Heart right ventricle (tissue), 16 donors: ENCODE results near the gene MYL9. TPM values are rescaled to one million over a fixed set of nuclear protein-coding genes. Genes with fewer than 3 reads are reported as not detected.

Experiments used
- ATAC-seq, 8 donors: fragments of 200-7000 bp; cut with Tn5 transposase; one replicate each; pipeline ENCODE4 v1.9.1; 2020; ENCODE audit warnings: mild to moderate bottlenecking in 8 of 8, moderate library complexity in 8 of 8, moderate number of reproducible peaks in 1 of 8
- DNase-seq, 2 donors: peaks; one replicate each; pipeline ENCODE4 v3.0.0-alpha.2; 2020
- H3K27ac ChIP-seq, 10 donors: fragments of 200-600 bp; sonication (generic) in 2 of 10; one replicate each; pipeline versions ENCODE4 v1.5.0 to v1.8.0; 2020 to 2022; ENCODE audit warnings: mild to moderate bottlenecking in 3 of 10
- H3K27me3 ChIP-seq, 7 donors: fragments of 200-600 bp; one replicate each; pipeline ENCODE4 v1.8.0; 2021 to 2022; ENCODE audit warnings: mild to moderate bottlenecking in 2 of 7
- H3K36me3 ChIP-seq, 9 donors: fragments of 200-600 bp; sonication (generic) in 1 of 9; one replicate each; pipeline versions ENCODE4 v1.5.0 to v1.8.0; 2020 to 2022; ENCODE audit warnings: mild to moderate bottlenecking in 2 of 9
- H3K4me1 ChIP-seq, 9 donors: fragments of 200-600 bp; sonication (generic) in 1 of 9; one replicate each; pipeline versions ENCODE4 v1.5.0 to v1.8.0; 2020 to 2022; ENCODE audit warnings: mild to moderate bottlenecking in 4 of 9
- H3K4me3 ChIP-seq, 10 donors: fragments of 200-600 bp; sonication (generic) in 2 of 10; one replicate each; pipeline versions ENCODE4 v1.5.0 to v1.8.0; 2020 to 2022; ENCODE audit warnings: mild to moderate bottlenecking in 7 of 10, moderate library complexity in 2 of 10
- H3K9me3 ChIP-seq, 11 donors: fragments of 200-600 bp in 10 of 11; sonication (generic) in 2 of 11; one replicate each; pipeline versions ENCODE4 v1.5.0 to v1.8.0; 2013 to 2022; ENCODE audit warnings: mild to moderate bottlenecking in 2 of 11, control low read depth in 1 of 11, moderate library complexity in 1 of 11
- WGBS, 2 donors: extraction: QIAGEN DNeasy Blood & Tissue Kit; methylation state at CpG; one replicate each; pipeline ENCODE4 v1.1.7; 2013; ENCODE audit warnings: inconsistent platforms in 1 of 2; 5-methylcytosine and 5-hydroxymethylcytosine counted together
- intact Hi-C, 10 donors: fragments of 100-400 bp; cut with DNase I; formaldehyde crosslinking; loops; one replicate each; pipeline versions ENCODE4 v1.11.1 to v1.14.2; 2022
- polyA plus RNA-seq, 2 donors: library from polyadenylated mRNA; stranded (reverse); fragments of 200-250 nt; gene quantifications; one replicate each; pipeline ENCODE4 v1.2.3, GENCODE V29; 2013
- total RNA-seq, 10 donors: library from RNA; stranded (reverse); fragmentation: NEBNext Ultra II Directional in 3 of 10; extraction: Animal tissue kit (Norgen Biotek cat#: 25700) in 3 of 10; gene quantifications; one replicate each; pipeline versions ENCODE4 v1.2.1 to v1.2.4, GENCODE V29; 2021 to 2023
- TF ChIP-seq, protein P1 (sequence below), 9 donors: fragments of 200-600 bp; sonication (generic) in 2 of 9; IDR thresholded peaks; one replicate each; pipeline versions ENCODE4 v1.5.0 to v1.8.0; 2021 to 2022; ENCODE audit warnings: antibody characterized with exemption in 9 of 9, mild to moderate bottlenecking in 5 of 9, moderate library complexity in 1 of 9
- donor health status: Arrhythmogenic right ventricular cardiomyopathy.
- donor health status: ischemic (EF 13 %, LVEDD 7.1; RV severe dilation, severe dysfunction).
- donor health status: healthy with polysubstance abuse.
- donor health status: DM: no; HTN: yes; CAD: no.
- donor health status: DM: no; HTN: no; CAD: no.
- donor health status: ischemic (EF 25% LVEDD 6.9; RV normal size, moderate dysfunction).
- donor health status: ischemic (EF 25% LVEDD 5.7; RV mildly dilated, moderate dysfunction).
- donor health status: healthy.
- donor health status: DM: yes; HTN: yes; CAD: no.
- donor health status: Ischemic cardiomyopathy.
- donor health status: ischemic (EF 35%, LVEDD 5.7; RV mildly dilated, moderate dysfunction).
- donor health status: nonischemic (EF 11% LVEDD 7.7; RV severe dilation, severe dysfunction).
- donor health status: DM: yes; HTN: yes; CAD: no.
- donor health status: PGD.
- donor health status: ischemic (EF 29% LVEDD 5.4; RV normal size, mild dysfunction).
- donor health status: nonischemic (EF 23%, LVEDD 6.1; RV moderate dilation, normal function).

MYL9 gene
- total and polyA plus RNA-seq, 12 donors = 755 to 2,519 (median 1,868) TPM

- intact Hi-C loops = loop anchor here in 6 of 10 donors (5.0 to 10.0 kb wide), 3 partner anchors 47 to 82 kb away; no protein-coding TSS in a partner anchor
- H3K4me3 ChIP-seq = peak overlapping the region in 9 of 10 donors; percentile 75 to 99 (median 94)
- H3K9me3 ChIP-seq = no peaks in the 10 kb centered on the region
- ATAC-seq = peak in 6 of 8 donors; percentile 7 to 25 (median 20)
- peaks cover 0 to 48% (median 38%) of the 10 kb centered on the region in 9 donors for H3K36me3 ChIP-seq
- TF ChIP-seq, protein P1, sequence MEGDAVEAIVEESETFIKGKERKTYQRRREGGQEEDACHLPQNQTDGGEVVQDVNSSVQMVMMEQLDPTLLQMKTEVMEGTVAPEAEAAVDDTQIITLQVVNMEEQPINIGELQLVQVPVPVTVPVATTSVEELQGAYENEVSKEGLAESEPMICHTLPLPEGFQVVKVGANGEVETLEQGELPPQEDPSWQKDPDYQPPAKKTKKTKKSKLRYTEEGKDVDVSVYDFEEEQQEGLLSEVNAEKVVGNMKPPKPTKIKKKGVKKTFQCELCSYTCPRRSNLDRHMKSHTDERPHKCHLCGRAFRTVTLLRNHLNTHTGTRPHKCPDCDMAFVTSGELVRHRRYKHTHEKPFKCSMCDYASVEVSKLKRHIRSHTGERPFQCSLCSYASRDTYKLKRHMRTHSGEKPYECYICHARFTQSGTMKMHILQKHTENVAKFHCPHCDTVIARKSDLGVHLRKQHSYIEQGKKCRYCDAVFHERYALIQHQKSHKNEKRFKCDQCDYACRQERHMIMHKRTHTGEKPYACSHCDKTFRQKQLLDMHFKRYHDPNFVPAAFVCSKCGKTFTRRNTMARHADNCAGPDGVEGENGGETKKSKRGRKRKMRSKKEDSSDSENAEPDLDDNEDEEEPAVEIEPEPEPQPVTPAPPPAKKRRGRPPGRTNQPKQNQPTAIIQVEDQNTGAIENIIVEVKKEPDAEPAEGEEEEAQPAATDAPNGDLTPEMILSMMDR (IDR thresholded peaks at IDR 0.05) = no peak
- DNase-seq = peak; percentile 61 to 78
- WGBS, 2 donors = 47 to 62% methylated on average over 15 of the region's 15 CpGs
- peaks cover 8 to 88% (median 53%) of the 10 kb centered on the region in 9 donors for H3K4me1 ChIP-seq
- peak overlapping the region; percentile 91 to 100 (median 98) for H3K27ac ChIP-seq
- no peaks in the 10 kb centered on the region for H3K27me3 ChIP-seq
Measured at GRCh38 chr20:36544134-36545018, 3.1 kb downstream of the MYL9 start.

GRCh38 chr20:36546111-36546736, 4.9 kb downstream of the MYL9 start:
- TF ChIP-seq, protein P1 (IDR thresholded peaks at IDR 0.05) = no peak
- Histone ChIP-seq H3K27me3 (no peaks in the 10 kb centered on the region), H3K27ac (peak overlapping the region in 5 of 10 donors; percentile 15 to 48 (median 23)), H3K4me3 (no peak overlapping the region), H3K4me1 (peaks cover 10 to 91% (median 56%) of the 10 kb centered on the region in 9 donors), H3K9me3 (no peaks in the 10 kb centered on the region), H3K36me3 (peaks cover 0 to 53% (median 40%) of the 10 kb centered on the region in 9 donors)
- intact Hi-C loops = loop anchor here in 1 of 10 donors (10.0 kb wide), 1 partner anchor 81 kb away; no protein-coding TSS in a partner anchor
- WGBS, 2 donors = 55 to 61% methylated on average over 14 of the region's 14 CpGs
- ATAC-seq (no peak), DNase-seq (no peak)

DNA sequence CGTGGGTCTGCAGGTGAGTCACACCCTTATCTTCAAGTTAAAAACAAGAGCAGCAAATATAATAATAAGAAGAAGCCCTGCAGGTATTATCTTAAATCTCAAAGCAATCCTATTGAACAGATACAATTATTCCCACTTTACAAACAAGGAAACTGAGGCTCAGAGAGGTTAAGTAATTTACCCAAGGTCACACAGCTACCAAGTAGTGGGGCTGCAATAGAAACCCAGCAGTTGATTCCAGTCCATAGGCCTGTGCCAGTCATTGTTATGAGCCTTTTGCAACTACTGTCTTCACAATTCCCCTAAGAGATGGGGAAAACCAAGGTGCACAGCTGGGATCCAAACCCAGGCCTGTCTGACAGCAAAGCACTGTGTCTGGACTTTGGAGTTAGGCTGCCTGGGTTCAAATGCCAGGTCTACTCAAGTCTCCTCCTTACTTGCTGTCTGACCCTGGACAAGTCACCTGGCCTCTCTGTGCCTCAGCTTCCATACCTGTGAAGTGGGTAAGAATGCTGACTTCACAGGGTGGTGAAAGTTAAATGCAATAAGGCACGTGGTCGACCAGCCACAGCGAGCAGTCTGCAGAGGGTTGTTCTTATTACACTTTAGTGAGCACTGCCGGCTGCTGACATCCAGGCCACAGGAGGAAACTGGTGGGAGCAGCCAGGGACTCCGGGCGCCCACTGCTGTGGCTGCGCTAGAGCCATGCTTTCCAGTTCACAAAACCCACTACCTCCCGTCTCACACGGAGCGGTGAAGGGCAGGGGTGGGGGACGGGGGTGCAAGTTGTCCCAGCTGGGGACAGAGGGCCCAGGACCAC, 6.1 kb downstream of the MYL9 start:
- Histone ChIP-seq H3K27ac (no peak overlapping the region), H3K27me3 (no peaks in the 10 kb centered on the region), H3K4me1 (peaks cover 10 to 87% (median 46%) of the 10 kb centered on the region in 9 donors), H3K9me3 (no peaks in the 10 kb centered on the region), H3K36me3 (peaks cover 0 to 53% (median 40%) of the 10 kb centered on the region in 9 donors), H3K4me3 (no peak overlapping the region)
- intact Hi-C loops = loop anchor here in 1 of 10 donors (10.0 kb wide), 1 partner anchor 83 kb away; no protein-coding TSS in a partner anchor
- no peak for ATAC-seq
- WGBS, 2 donors = 61 to 68% methylated on average over 12 of the region's 12 CpGs
- DNase-seq = no peak
- TF ChIP-seq, protein P1 (IDR thresholded peaks at IDR 0.05) = no peak
